Measurements from ENCODE around the gene PCSK4.
A peak's percentile ranks its signal among the peaks of the same experiment; 100 is the strongest.
"Not testable (repeated sequence)": the region's sequence is repeated elsewhere in the genome, so short reads cannot be mapped to it uniquely, and the experiment has no call there.

Gene PCSK4

DNA sequence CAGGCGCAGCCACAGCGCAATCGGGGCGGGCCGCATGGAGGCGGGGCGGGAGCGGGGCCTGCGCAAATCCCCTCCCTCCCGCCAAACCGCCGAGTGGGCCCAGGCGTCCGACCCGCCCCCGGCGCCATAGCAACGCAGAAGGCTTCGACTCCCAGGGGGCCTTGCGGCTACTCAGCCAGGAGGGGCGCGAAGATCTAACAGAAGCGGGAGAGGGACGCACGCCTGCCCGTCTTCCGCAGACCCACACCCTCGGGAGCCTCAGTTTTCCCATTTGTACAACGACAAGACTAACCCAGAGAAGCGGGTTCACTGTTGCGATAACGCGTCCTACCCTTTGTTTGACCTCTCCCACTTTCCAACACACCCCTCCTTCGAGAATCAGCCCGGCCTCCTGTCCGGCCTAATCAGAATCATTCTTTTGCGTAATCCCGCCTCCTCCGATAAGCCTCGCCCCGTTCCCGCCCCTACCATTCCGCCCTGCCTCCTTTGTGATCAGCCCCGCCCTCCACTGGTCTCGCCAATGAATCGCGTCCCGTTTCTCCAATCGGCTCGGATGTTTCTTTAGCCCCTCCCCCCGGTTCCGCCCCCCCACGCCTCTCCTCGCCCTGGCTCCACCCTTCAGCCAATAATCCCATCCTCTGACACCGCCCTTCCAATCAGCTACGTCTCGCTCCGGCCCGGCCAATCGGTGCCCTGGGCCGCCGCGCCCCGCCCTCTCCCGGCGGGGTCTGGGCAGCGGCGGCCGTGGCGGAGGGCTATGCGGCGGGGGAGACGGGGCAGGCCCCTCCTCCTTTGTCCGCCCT is at the start of gene PCSK4:
PCSK4 (minus strand) TSS at position 40 of the 803 bp plus-strand sequence; CDS start at position 36, 4 bp downstream.
- peak; percentile 99 for DNase-seq

DNA sequence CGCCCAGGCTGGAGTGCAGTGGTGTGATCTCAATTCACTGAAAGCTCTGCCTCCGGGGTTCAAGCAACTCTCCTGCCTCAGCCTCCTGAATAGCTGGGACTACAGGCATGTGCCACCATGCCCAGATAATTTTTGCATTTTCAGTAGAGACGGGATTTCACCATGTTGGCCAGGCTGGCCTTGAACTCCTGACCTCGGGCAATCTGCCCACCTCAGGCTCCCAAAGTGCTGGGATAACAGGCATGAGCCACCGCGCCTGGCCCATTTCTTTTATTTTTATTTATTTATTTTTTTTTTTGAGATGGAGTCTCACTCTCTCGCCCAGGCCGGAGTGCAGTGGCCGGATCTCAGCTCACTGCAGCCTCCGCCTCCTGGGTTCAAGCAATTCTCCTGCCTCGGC is 49.6 kb upstream of the PCSK4 start:
- not testable (repeated sequence) for DNase-seq

GRCh38 chr19:1538978-1539377 is 48.8 kb upstream of the PCSK4 start:
- no peak for DNase-seq

GRCh38 chr19:1535699-1536098 is 45.5 kb upstream of the PCSK4 start:
- DNase-seq, result not testable (repeated sequence)

GRCh38 chr19:1534972-1535371 is 44.8 kb upstream of the PCSK4 start:
- no peak for DNase-seq

GRCh38 chr19:1533510-1534150 is 43.5 kb upstream of the PCSK4 start:
- DNase-seq, result no peak

DNA sequence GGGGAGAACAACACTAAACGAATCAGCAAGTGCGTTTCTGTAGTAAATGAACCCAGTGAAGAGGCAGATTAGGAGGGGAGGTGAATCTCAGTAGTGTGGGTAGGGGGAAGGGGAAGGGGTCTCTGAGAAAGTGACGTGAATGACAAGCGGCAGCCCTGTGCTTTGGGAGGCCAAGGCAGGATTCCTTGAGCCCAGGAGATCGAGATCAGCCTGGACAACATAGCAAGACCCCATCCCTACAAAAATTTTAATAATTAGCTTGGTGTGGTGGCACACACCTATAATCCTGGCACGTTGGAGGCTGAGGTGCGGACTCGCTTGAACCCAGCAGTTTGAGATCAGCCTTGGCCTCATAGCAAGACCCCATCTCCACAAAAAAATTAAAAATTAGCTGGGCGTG is 41.9 kb upstream of the PCSK4 start:
- no peak for DNase-seq

GRCh38 chr19:1531587-1531986 is 41.4 kb upstream of the PCSK4 start:
- no peak for DNase-seq

DNA sequence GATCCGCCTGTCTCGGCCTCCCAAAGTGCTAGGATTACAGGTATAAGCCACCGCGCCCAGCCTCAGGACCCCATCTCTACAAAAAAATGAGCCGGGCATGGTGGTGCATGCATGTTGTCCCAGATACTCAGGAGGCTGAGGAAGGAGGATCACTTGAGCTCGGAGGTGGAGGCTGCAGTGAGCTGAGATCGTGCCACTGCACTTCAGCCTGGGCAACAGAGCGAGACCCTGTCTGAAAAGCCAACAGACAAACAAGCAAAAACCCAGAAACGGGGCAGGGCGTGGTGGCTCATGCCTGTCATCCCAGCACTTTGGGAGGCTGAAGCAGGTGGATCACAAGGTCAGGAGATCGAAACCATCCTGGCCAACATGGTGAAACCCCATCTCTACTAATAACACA is 40.7 kb upstream of the PCSK4 start:
- not testable (repeated sequence) for DNase-seq

DNA sequence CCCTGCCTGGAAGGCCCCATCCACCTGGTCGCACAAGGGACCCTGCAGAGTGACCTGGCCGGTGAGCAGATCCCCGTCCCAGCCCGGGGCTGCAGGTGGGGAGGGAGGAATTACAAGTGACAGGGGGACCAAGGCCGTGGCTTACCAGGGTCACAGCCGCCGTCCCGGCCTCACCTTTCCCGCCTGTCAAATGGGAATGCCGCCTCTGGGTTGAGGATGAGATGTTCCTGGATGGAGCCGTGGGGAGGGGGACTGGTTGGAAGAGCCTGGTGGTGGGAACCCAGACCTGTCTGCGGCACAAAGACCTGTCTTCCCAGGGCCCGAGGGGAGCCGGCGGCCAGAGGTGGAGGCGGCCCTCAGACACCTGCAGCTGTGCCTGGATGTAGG is 39.3 kb upstream of the PCSK4 start:
- DNase-seq, result no peak

GRCh38 chr19:1528596-1529429 is 38.7 kb upstream of the PCSK4 start:
- no peak for DNase-seq

- no peak for DNase-seq
Observed at GRCh38 chr19:1527650-1528309, 37.6 kb upstream of the PCSK4 start.

- no peak for DNase-seq
Observed at GRCh38 chr19:1526979-1527649, 37.0 kb upstream of the PCSK4 start.

DNA sequence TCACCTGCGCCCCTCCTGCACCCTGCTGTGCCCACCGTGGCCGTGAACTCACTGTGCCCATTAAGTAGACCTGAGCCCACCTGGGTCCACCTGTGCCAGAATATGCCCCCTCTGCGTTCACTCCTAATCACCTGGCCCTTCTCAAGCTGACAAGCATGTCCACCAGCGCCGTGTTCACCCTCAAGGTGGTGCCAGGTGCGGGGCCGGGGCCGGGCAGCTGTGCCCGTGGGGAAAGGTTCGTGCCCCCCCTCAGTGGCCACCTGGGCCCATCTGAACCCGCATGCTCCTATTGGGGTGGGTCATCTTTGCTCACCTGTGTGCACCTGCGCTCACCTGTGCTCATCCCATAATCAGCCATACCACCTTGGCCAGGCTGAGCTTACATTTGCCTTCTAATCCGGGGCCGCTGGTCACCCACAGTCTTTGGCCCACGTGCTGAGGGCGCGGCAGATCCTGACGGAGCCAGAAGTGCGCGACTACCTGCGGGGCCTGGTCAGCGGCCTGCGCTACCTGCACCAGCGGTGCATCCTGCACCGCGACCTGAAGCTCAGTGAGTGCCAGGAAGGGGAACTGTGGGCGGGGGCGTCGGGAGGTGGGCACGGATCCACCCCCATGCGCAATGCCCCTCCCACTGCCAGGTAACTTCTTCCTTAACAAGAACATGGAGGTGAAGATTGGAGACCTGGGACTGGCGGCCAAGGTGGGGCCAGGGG is 36.1 kb upstream of the PCSK4 start:
- no peak for DNase-seq

DNA sequence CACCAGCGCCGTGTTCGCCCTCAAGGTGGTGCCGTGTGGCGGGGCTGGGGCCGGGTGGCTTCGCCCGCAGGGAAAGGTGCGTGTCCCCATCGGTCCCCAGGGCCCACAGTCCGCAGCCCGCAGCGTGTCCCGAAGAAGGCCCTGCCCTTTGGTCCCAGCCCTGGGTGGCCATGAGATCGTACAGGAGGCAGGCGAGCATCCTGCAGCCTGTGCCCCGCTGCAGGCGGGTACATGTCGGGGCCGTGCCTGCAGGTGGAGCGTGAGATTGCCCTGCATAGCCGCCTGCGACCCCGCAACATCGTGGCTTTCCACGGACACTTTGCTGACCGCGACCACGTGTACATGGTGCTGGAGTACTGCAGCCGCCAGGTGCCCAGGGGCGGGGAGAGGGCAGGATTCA is 35.2 kb upstream of the PCSK4 start:
- no peak for DNase-seq

- DNase-seq, result no peak
Observed at GRCh38 chr19:1524972-1525325, 34.8 kb upstream of the PCSK4 start.

DNA sequence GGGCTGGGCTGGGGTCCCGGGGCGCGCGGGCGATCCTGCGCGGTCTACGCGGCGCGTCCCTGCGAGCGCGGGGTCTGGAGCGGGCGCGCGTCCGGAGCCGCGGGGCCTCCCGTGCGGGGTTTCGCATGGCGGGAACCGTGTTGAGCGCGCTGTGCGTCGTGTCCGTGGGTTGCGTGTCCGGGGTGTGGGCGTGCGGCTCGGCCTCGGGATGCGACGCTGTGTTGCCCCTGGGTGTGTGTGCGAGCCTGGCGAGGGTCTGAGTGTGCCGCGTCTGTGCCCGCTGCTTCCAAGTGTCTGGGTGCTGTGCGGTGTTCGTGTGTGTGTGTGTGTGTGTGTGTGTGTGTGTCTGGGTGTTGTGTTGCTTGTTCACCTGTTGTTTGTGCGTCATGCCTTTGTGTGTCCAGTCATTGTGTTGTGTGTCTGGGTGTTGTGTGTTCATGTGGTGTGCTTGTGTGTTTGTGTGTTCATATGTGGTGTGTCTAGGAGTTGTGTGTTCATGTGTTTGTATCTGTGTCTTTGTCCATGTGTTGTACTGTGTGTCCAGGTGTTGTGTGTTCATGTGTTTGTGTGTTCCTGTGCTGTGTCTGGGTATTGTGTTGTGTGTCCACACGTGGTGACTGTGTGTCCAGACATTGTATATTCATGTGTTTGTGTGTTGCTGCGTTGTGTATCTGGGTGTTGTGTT is 34.3 kb upstream of the PCSK4 start:
- no peak for DNase-seq

DNA sequence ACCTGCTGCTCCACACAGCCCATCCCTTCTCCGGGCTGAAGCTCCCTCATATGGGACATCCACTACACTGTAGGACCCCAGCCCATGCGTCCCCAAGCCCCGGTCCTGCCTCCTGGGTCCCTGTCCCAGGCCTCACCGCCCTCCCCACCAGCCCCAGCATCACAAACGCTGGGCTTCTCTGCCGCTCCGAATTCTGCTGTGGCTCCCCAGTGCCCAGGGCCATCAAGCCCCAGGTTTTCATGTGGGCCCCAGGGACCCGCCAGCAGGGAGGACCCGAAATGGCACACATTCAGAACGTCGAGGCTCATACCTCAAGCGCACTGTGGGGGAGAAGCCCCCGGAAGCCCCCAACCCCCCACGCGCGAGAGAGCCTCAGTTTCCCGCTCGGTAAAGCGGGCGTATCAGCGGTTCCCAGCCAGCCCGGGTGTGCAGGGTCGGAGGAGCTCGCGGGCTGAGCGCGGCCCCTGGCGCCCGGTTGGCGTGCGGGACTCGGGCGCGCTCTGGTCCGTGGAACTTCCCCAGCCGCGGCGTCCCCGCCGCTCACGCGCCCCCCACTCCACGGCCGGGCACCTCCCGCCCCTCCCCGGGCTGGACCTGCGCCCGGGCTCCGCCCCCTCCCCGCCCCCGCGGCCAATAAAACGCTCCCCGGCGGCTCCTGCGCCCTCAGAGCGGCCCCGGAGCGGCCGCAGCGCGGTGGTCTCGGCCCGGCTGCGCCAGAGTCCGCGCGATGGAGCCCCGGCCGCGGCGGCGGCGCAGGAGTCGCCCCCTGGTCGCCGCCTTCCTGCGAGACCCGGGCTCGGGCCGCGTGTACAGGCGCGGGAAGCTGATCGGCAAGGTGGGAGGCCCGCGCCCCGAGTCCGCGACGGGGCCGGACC is 33.5 kb upstream of the PCSK4 start, which contains the start of gene PLK5:
PLK5 (plus strand) TSS at position 666 of the 875 bp plus-strand sequence. CDS start 2,920 bp downstream, outside the sequence.
- no peak for DNase-seq

DNA sequence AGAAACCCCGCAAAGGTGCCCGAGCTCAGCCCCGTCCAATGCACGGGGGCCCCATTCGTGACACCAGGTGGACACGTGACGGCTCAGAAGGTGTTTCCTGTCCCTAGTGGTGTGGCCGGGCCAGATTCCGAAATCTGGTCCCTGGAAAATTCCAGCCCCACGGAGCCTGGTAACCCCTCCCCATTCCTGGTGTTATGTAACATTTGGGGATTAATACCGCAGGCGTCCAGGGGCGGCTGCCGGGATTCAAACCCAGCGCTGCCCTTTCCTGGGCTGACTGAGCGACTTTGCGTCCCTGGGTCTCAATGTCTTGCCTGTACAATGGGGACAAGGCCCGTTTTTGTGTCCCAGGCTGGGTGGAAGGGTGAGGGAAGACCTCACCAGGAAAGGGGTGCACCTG is 32.7 kb upstream of the PCSK4 start:
- DNase-seq, result no peak

GRCh38 chr19:1522061-1522460 is 31.9 kb upstream of the PCSK4 start:
- no peak for DNase-seq

Measured in activated CD8-positive, alpha-beta memory T cell treated with anti-CD3 and anti-CD28 coated beads for 24 hours (primary cell).